Measurements from ENCODE around the gene RHOBTB1. TPM values are rescaled to one million over a fixed set of nuclear protein-coding genes. Genes with fewer than 3 reads are reported as not detected.

Gene RHOBTB1
- total and polyA plus RNA-seq, 2 experiments from 2014 or later = 4.6 to 13.2 TPM

DNA sequence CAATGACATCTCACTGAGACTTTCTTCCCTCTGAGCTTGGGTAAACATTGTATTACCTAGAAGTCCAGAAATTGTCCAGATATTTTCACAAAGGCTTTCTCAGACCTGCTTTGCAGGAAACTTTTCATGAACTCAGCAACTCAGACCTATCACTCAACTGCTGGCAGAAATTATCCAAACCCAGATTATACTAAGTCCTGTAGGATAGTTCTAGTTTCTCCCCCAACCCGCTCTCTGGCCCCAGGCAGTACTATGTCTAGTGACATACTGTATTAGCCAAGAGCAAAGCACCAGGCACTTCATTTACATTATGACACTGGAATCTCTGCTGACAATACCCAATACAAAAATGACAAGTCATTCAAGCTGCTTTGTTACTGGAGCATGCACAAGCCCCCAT, 75.0 kb downstream of the RHOBTB1 start:
- Mint-ChIP-seq H3K4me3 (no peak overlapping the region), H3K9me3 (no peaks in the 10 kb centered on the region), H3K27me3 (ENCODE audit: insufficient read depth, low read depth, poor library complexity) (peaks cover 2% of the 10 kb centered on the region), H3K36me3 (ENCODE audit: low read depth) (peaks cover 7% of the 10 kb centered on the region; the same call in 2 of the 3 replicates), H3K27ac (no peak overlapping the region; the same call in 1 of the 2 replicates), H3K4me1 (peaks cover 25% of the 10 kb centered on the region)
- Histone ChIP-seq H2AFZ (no peak overlapping the region), H3K27ac (ENCODE audit: low read depth) (no peak overlapping the region), H3F3A (replicated peaks; ENCODE audit: low read depth) (no peaks in the 10 kb centered on the region), H3K4me3 (no peak overlapping the region), H3K4me1 (ENCODE audit: insufficient read depth) (peaks cover 23% of the 10 kb centered on the region), H3K79me2 (replicated peaks; ENCODE audit: insufficient read depth) (no peaks in the 10 kb centered on the region), H3K27me3 (ENCODE audit: insufficient read depth) (no peaks in the 10 kb centered on the region), H3K36me3 (ENCODE audit: insufficient read depth) (no peaks in the 10 kb centered on the region), H3K9me2 (ENCODE audit: insufficient read depth) (peaks cover 5% of the 10 kb centered on the region; the same call in 1 of the 2 replicates), H4K20me1 (replicated peaks; ENCODE audit: insufficient read depth) (no peaks in the 10 kb centered on the region), H3K4me2 (no peak overlapping the region)
- TF ChIP-seq NANOG (IDR thresholded peaks at IDR 0.05; ENCODE audit: borderline replicate concordance) = no peak
- no peak for TF ChIP-seq CREB1 (CRISPR knock-in tag; IDR thresholded peaks at IDR 0.05; ENCODE audit: low read depth)
- TF ChIP-seq, protein P1, sequence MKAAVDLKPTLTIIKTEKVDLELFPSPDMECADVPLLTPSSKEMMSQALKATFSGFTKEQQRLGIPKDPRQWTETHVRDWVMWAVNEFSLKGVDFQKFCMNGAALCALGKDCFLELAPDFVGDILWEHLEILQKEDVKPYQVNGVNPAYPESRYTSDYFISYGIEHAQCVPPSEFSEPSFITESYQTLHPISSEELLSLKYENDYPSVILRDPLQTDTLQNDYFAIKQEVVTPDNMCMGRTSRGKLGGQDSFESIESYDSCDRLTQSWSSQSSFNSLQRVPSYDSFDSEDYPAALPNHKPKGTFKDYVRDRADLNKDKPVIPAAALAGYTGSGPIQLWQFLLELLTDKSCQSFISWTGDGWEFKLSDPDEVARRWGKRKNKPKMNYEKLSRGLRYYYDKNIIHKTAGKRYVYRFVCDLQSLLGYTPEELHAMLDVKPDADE (IDR thresholded peaks at IDR 0.05) = no peak
- no peak for TF ChIP-seq EZH2phosphoT487 (IDR thresholded peaks at IDR 0.05; ENCODE audit: unreplicated experiment)
- TF ChIP-seq STAT1 (IDR thresholded peaks at IDR 0.05; ENCODE audit: unreplicated experiment) = no peak
- no peak for TF ChIP-seq JUNB (IDR thresholded peaks at IDR 0.05; ENCODE audit: unreplicated experiment)
- no peak for TF ChIP-seq ZNF114 (CRISPR knock-in tag; IDR thresholded peaks at IDR 0.05)
- no peak for TF ChIP-seq ZNF331 (CRISPR knock-in tag; IDR thresholded peaks at IDR 0.05; ENCODE audit: low read depth)
- no peak for TF ChIP-seq CTCF (conservative IDR thresholded peaks at IDR 0.05; ENCODE audit: low read depth in 2 of 2)
- no peak for TF ChIP-seq ZNF462 (CRISPR knock-in tag; IDR thresholded peaks at IDR 0.05)
- no peak for TF ChIP-seq REST (IDR thresholded peaks at IDR 0.05; ENCODE audit: unreplicated experiment)
- TF ChIP-seq EZH2 (IDR thresholded peaks at IDR 0.05; ENCODE audit: low read depth, unreplicated experiment) = no peak
- ATAC-seq = no peak
- DNase-seq (ENCODE audit: low spot score) = no peak

All from GM23338 (cell line).